Motor neuron (in vitro differentiated cells): ENCODE measurements around the gene TRMU. TPM values are rescaled to one million over a fixed set of nuclear protein-coding genes. Genes with fewer than 3 reads are reported as not detected.
"Not testable (repeated sequence)": the region's sequence is repeated elsewhere in the genome, so short reads cannot be mapped to it uniquely, and the experiment has no call there.

Experiments
- ATAC-seq, 8 experiments: fragments of 200-7000 bp; cut with Tn5 transposase; replicated peaks in 6 of 8; 2 replicates each; pipeline ENCODE4 v1.8.0; 2021; ENCODE audit warnings: mild to moderate bottlenecking in 8 of 8, moderate library complexity in 8 of 8
- H3K27ac ChIP-seq, 2 donors: fragments of 250-450 bp; sonication (Bioruptor Pico); 2 replicates each; pipeline ENCODE4 v1.9.0; 2021; ENCODE audit warnings: antibody characterized with exemption in 2 of 2, mild to moderate bottlenecking in 2 of 2, moderate library complexity in 1 of 2
- H3K4me1 ChIP-seq, 2 donors: fragments of 250-450 bp; sonication (Bioruptor Pico); replicated peaks in 1 of 2; 2 replicates each; pipeline ENCODE4 v1.6.1; 2021; ENCODE audit warnings: antibody characterized with exemption in 2 of 2, mild to moderate bottlenecking in 2 of 2, moderate library complexity in 1 of 2
- H3K4me3 ChIP-seq, 5 donors: fragments of 250-450 bp; sonication (Bioruptor Pico); 2 replicates each; pipeline ENCODE4 v1.9.0; 2021; ENCODE audit warnings: antibody characterized with exemption in 5 of 5, mild to moderate bottlenecking in 5 of 5, moderate library complexity in 4 of 5
- WGBS, 10 experiments: fragments of 450-650 bp; shearing (Covaris generic); methylation state at CpG; one replicate each; pipeline ENCODE4 v1.0.0; 2022; 5-methylcytosine and 5-hydroxymethylcytosine counted together
- in situ Hi-C, 9 experiments: fragments of 400-800 bp; cut with MboI; loops; one replicate each; pipeline ENCODE4 v1.15.0; 2021; ENCODE audit warnings: low sequenced_read_pairs in 9 of 9, low pct_unique_long_range_greater_than_20kb in 2 of 9; ENCODE audit not compliant: unreplicated experiment in 9 of 9
- total RNA-seq, 8 experiments: library from RNA; unstranded; fragments of 300-600 nt; gene quantifications; 2 replicates each; pipeline versions ENCODE4 v1.2.3 to v1.2.4, GENCODE V29; 2022

TRMU gene
- total RNA-seq, 8 experiments from 2014 or later: 25.0 to 66.9 (median 39.3) TPM

DNA sequence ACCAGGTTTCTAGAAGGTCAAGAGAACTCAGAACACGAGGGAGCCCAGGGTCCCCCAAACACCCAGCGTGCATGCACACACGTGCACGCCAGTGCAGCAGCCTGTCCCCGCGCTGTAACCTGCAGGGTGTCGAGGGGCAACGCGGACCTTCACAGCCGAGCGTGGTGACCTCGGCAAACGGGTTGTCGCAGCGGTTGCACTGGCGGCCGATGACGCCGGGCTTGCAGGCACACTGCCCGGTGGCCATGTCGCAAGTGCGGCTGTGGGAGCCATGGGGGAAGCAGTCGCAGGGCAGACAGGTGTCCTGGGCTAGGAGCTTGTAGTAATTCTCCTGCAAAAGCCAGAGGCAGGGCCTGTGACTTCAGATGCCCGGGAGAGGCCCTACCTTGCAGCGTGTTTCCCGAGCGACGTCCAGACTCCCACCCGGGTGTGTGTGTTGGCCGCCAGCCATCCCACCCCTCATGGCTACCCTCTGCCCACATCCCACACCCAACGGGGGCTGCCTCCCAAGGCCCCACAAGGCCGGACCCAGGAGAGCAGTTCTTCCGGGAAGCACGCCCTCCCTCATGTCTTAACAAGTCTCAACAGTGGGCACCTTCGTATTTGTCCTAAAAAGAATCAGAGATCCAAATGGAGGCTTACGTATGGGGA is 56.1 kb downstream of the TRMU start:
- H3K4me1 ChIP-seq: no peaks in the 10 kb centered on the region
- 70 to 100% (median 100%) methylated on average over 1 to 4 of the region's 36 CpGs; no CpG with 5 or more reads in 6 of the 10 experiments for WGBS, 10 experiments
- in situ Hi-C loops: loop anchor here in 1 of 9 experiments (25.0 kb wide), 1 partner anchor 146 kb away; the partner anchor contains the start of gene CELSR1
- no peak for ATAC-seq
- no peak overlapping the region for H3K27ac ChIP-seq
- no peak overlapping the region for H3K4me3 ChIP-seq

DNA sequence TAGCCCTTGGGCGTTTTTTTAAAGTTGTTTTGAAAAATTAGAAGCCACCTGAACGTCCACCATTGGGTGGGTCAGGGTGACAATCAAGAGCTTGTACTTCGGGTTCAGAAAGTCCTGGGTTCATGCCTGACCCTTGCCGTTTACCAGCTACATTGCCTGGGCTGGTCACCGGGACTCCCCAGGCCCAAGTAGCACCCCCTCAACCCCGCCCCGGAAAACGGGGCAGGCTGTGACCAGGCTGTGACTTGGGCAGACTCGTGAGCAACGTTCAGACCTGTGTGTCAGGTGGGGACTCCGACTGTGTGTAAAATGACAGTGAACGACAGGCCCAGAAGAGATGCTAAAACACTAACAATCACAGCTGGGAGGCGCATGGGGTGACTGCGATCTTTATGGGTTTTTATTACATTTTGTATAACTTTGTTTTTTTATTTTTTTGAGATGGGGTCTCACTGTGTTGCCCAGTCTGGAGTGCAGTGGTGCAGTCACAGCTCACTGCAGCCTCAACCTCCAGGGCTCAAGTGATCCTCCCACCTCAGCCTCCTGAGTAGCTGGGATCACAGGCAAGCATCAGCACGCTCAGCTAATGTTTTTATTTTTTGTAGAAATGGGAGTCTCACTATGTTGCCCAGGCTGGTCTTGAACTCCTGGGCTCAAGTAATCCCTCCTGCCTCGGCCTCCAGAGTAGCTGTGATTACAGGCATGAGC is 56.8 kb downstream of the TRMU start:
- in situ Hi-C loops: loop anchor here in 1 of 9 experiments (25.0 kb wide), 1 partner anchor 145 kb away; the partner anchor contains the start of gene CELSR1
- H3K27ac ChIP-seq: no peak overlapping the region
- no peaks in the 10 kb centered on the region for H3K4me1 ChIP-seq
- H3K4me3 ChIP-seq: no peak overlapping the region
- no peak for ATAC-seq
- WGBS, 10 experiments: 0 to 97% (median 81%) methylated on average over 1 to 11 of the region's 16 CpGs; no CpG with 5 or more reads in 6 of the 10 experiments

DNA sequence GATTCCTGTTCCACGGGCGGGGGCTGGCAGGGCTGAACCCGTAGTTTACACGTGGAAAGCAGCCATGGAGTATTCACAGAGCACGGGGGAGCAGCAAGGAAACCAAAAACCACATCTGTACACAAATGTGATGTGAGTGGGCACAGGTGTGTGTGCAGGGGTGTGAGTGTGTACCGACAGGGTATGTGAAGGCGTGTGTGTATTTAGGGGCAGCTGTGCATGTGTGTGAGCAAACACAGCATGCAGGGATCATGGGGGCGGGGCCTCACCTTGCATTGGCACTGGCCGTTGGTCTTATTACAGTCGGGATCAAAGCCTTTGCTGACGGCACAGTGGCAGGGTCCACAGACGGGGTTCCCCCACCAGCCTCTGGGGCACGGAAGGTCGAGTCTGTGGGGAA is 58.4 kb downstream of the TRMU start:
- no peak overlapping the region for H3K4me3 ChIP-seq
- H3K27ac ChIP-seq: no peak overlapping the region
- ATAC-seq: no peak
- no peaks in the 10 kb centered on the region for H3K4me1 ChIP-seq
- 46 to 100% (median 86%) methylated on average over 1 to 7 of the region's 14 CpGs; no CpG with 5 or more reads in 6 of the 10 experiments for WGBS, 10 experiments
- in situ Hi-C loops: loop anchor here in 1 of 9 experiments (25.0 kb wide), 1 partner anchor 143 kb away; the partner anchor contains the start of gene CELSR1

DNA sequence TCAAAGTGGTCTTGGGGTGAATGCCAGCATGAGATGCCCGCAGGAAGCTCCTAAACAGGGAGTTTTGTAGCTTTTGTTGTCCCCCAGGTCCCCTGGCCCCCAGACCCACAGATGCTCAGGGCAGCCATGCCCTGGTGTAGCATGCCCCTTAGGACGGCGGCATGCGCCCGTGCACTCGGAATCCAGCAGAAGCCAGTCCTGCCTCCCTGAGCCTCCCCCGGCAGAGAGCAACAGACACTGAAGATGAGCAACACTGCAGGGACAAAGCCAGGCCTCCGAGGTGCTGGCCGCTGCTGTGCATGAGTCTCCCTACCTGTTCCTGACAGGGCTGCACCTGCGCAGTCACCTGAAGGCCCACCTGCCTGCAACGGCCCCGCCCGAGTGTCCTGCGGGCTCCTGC is 59.1 kb downstream of the TRMU start:
- Histone ChIP-seq H3K4me3 (no peak overlapping the region), H3K27ac (no peak overlapping the region), H3K4me1 (no peaks in the 10 kb centered on the region)
- no peak for ATAC-seq
- in situ Hi-C loops: loop anchor here in 1 of 9 experiments (25.0 kb wide), 1 partner anchor 143 kb away; the partner anchor contains the start of gene CELSR1
- 69 to 100% (median 88%) methylated on average over 2 to 10 of the region's 14 CpGs; no CpG with 5 or more reads in 5 of the 10 experiments for WGBS, 10 experiments

DNA sequence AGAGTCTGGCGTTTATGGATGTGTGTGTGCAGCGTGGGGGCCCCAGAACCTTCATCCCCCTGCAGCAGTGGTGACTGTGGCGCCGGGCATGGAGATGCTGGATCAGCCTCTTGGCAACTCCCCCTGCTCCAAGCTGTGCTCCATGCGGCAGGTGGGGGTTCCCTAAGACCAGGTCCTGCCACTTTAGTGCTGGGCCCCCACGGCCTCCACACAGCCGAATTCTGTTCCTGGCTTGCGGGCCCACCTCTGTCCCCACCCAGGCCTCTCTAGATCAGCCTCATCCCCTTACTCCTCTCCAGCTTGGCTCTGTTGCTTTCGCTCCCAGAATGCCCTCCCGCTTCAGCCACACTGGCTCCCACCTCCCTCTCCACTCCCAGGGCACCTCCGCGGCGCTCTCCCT is 59.6 kb downstream of the TRMU start:
- Histone ChIP-seq H3K4me3 (no peak overlapping the region), H3K4me1 (no peaks in the 10 kb centered on the region), H3K27ac (no peak overlapping the region)
- ATAC-seq: no peak
- WGBS, 10 experiments: 0 to 96% (median 60%) methylated on average over 1 to 8 of the region's 13 CpGs; no CpG with 5 or more reads in 5 of the 10 experiments
- in situ Hi-C loops: loop anchor here in 1 of 9 experiments (25.0 kb wide), 1 partner anchor 142 kb away; the partner anchor contains the start of gene CELSR1

DNA sequence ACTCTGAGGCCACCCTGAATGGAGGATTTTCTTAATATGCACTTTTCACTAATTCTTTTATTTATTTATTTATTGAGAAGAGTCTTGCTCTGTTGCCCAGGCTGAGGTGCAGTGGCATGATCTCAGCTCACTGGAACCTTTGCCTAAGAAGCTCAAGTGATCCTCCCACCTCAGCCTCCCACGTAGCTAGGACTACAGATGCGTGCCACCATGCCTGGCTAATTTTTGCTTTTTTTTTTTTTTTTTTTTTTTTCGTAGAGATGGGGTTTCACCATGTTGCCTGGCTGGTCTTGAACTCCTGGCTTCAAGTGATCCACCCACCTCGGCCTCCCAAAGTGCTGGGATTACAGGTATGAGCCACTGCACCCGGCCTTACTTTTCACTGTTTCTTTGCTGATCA is 61.5 kb downstream of the TRMU start:
- in situ Hi-C loops: loop anchor here in 1 of 9 experiments (25.0 kb wide), 1 partner anchor 140 kb away; the partner anchor contains the start of gene CELSR1
- not testable (repeated sequence) for H3K27ac ChIP-seq, ATAC-seq, H3K4me1 ChIP-seq, H3K4me3 ChIP-seq
- 5 to 100% (median 96%) methylated on average over 2 to 3 of the region's 5 CpGs; no CpG with 5 or more reads in 5 of the 10 experiments for WGBS, 10 experiments

DNA sequence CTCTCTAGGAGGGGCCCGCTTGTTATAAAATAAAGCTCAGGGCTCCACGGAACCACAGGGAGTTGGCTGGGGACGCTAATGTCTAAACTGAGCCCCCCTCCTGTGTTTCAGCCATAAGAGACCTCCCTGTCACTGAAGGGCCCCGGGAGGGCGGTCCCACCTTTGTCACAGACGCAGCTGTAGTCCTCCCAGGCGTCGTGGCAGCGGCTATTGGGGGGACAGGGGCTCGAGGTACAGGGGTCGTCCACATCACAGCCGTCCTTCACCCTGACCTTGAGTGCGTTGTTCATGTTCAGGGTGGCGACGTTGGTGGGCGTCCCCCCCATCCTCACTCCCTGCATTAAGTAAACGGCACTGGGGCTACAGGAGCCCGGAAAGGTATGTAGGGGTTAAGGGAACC is 62.0 kb downstream of the TRMU start:
- Histone ChIP-seq H3K27ac (no peak overlapping the region), H3K4me1 (no peaks in the 10 kb centered on the region), H3K4me3 (no peak overlapping the region)
- no peak for ATAC-seq
- WGBS, 10 experiments: 0 to 96% (median 47%) methylated on average over 1 to 5 of the region's 18 CpGs; no CpG with 5 or more reads in 7 of the 10 experiments
- in situ Hi-C loops: loop anchor here in 1 of 9 experiments (25.0 kb wide), 1 partner anchor 140 kb away; the partner anchor contains the start of gene CELSR1

DNA sequence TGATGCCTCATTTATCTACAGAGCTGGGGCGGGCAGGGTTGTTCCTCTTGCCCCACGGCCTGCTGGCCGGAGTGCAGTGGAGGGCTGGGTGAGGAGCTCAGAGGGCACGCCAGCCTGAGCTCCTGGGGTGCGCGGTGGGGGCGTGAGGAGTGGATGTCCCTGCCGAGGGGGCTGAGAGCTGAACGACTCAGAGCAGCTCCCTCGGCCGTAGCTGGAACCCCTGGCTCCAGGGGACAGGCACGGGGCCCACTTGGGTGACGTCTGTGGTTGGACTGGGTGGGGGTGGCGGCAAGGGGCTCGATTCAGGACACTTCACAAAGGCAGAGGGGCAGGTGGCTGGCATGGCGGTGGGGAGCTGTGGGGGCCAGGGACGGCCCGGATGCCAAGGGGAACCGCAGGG is 62.4 kb downstream of the TRMU start:
- WGBS, 10 experiments: 98% methylated on average over 5 of the region's 19 CpGs; no CpG with 5 or more reads in 9 of the 10 experiments
- ATAC-seq: no peak
- Histone ChIP-seq H3K4me1 (no peaks in the 10 kb centered on the region), H3K4me3 (no peak overlapping the region), H3K27ac (no peak overlapping the region)
- in situ Hi-C loops: loop anchor here in 1 of 9 experiments (25.0 kb wide), 1 partner anchor 139 kb away; the partner anchor contains the start of gene CELSR1

DNA sequence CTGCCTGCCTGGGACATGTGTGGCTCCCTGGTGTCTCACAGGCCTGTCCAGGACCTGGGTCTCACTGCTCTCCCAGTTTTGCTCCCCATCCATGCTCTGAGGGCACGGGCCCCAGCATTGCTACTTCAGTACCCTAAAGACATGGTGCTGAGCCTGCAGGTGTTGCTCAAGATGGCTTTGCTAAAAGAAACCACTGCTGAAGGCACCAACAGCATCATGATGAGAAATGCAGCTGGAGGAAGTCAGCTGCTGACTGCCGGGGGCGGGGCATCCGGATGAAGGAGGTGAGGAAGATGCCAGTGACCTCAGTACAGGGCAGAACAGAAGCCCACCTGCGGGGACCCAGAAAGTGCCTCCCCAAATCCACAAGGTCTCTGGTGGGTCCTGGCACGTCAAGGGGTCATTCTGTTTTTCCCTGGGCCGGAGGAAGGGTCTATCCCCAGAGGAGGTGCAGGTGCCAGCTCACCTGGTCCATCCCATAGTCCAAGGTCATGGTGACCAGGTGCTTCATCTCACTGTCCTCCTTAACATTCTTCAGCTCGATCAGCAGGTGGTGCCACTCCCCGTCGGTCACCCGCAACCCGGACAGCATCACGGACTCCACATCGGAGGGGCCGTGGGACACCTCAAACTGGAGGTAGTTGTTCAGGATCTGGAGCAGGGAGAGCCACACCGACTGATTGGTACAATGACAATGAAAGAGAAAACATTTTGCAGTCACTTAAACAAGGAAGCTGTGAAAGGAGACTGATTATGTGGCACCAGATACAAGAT is 63.9 kb downstream of the TRMU start:
- in situ Hi-C loops: loop anchor here in 1 of 9 experiments (25.0 kb wide), 1 partner anchor 138 kb away; the partner anchor contains the start of gene CELSR1
- Histone ChIP-seq H3K4me3 (no peak overlapping the region), H3K4me1 (no peaks in the 10 kb centered on the region), H3K27ac (no peak overlapping the region)
- WGBS, 10 experiments: 48 to 100% (median 93%) methylated on average over 1 to 9 of the region's 16 CpGs; no CpG with 5 or more reads in 3 of the 10 experiments
- no peak for ATAC-seq

DNA sequence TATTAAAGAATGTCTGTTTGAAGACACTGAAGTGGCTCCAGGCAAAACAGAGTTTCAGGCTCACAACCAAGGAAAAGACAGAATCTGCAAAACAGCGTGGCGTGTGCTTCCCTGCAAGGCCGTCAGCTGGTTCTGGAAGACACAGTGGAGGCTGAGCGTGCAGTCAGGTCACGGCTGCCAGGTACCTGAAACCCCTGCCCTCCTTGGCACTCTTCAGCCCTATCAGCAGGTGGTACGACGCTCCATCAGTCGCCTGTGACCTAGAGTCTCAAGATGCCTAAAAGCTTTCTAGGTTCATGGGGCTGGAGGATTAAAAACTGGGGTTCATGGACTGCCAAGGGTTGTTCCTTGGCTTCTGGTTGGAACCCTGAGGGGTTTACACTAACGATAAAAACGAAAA is 65.9 kb downstream of the TRMU start:
- in situ Hi-C loops: no loop called here
- no peak overlapping the region for H3K4me3 ChIP-seq
- no peak for ATAC-seq
- no peak overlapping the region for H3K27ac ChIP-seq
- no peaks in the 10 kb centered on the region for H3K4me1 ChIP-seq
- WGBS, 10 experiments: 20 to 100% (median 91%) methylated on average over 1 to 6 of the region's 10 CpGs; no CpG with 5 or more reads in 2 of the 10 experiments

DNA sequence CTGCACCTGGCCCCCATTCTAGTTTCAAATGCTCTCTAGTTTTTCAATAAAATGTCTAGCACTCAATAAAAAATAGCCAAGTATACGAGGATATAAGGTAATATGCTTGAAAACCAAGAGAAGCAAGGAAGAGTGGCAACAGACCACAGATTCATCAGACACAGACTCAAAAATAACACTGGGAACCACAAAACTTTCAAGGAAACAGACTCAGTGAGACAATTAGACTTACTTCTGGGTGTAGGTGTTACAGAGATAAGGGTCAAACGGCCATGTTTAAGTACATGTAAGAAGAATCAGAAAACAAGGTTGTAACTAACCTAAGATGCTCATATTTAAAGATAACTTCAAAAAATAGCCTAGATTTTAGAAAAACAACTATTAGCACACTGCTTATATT is 67.0 kb downstream of the TRMU start:
- 0 to 100% (median 84%) methylated on average over 1 to 2 of the region's 2 CpGs for WGBS, 10 experiments
- no peak overlapping the region for H3K4me3 ChIP-seq
- no peaks in the 10 kb centered on the region for H3K4me1 ChIP-seq
- in situ Hi-C loops: no loop called here
- H3K27ac ChIP-seq: no peak overlapping the region
- ATAC-seq: no peak

DNA sequence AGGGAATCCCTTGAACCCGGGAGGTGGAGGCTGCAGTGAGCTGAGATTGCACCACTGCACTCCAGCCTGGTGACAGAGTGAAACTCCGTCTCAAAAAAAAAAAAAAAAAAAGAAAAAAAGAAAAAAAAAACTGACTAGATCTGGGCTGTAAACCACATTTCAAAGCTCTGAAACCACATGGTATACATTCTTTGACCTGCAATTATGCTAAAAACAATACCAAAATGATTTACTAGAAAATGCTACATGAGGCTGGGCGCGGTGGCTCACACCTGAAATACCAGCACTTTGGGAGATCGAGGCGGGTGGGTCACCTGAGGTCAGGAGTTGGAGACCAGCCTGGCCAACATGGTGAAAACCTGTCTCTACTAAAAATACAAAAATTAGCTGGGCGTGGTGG is 68.4 kb downstream of the TRMU start:
- H3K4me1 ChIP-seq, H3K27ac ChIP-seq, in situ Hi-C loops, ATAC-seq, H3K4me3 ChIP-seq: not testable (repeated sequence)
- WGBS, 10 experiments: 0 to 100% (median 87%) methylated on average over 1 to 7 of the region's 7 CpGs; no CpG with 5 or more reads in 2 of the 10 experiments
